ENCODE measurements around the gene R3HDM4. TPM values are rescaled to one million over a fixed set of nuclear protein-coding genes. Genes with fewer than 3 reads are reported as not detected.

R3HDM4 gene
- total and polyA plus RNA-seq, 2 donors from 2014 or later: 47.4 to 71.4 TPM

- FAIRE-seq (no peak), DNase-seq (peak in 2 of 5 donors; percentile 73 to 75)
- peak overlapping the region; percentile 32 to 60 for H3K27ac ChIP-seq (ENCODE audit: low read depth in 2 of 2, low read length in 2 of 2)
- no peaks in the 10 kb centered on the region for H3K36me3 ChIP-seq (ENCODE audit: control insufficient read depth in 2 of 3, insufficient read depth in 3 of 3, low read length in 3 of 3)
- no peaks in the 10 kb centered on the region for H3K27me3 ChIP-seq (ENCODE audit: control insufficient read depth, insufficient read depth, low read length)
- H3K9ac ChIP-seq (ENCODE audit: low read length in 3 of 3): peak overlapping the region in 1 of 3 donors; percentile 26
- intact Hi-C loops (cut with DNase I): loop anchor here (5.0 kb wide), 1 partner anchor 54 kb away; the partner anchor contains the start of gene WDR18
- no peak overlapping the region for H3K4me3 ChIP-seq (ENCODE audit: low read length in 3 of 3)
- peaks cover 0 to 10% (median 0%) of the 10 kb centered on the region in 3 donors for H3K4me1 ChIP-seq (ENCODE audit: control insufficient read depth in 2 of 3, insufficient read depth in 2 of 3, low read depth in 1 of 3, low read length in 3 of 3)
- TF ChIP-seq CTCF (IDR thresholded peaks at IDR 0.05; ENCODE audit: borderline replicate concordance, extremely low read depth, insufficient read depth): no peak
- H3K9me3 ChIP-seq (ENCODE audit: control insufficient read depth in 2 of 3, insufficient read depth in 1 of 3, low read length in 3 of 3): no peaks in the 10 kb centered on the region
These were observed 14.9 kb upstream of the R3HDM4 start for GRCh38 chr19:927780-928401.

- H3K36me3 ChIP-seq (ENCODE audit: control insufficient read depth in 2 of 3, insufficient read depth in 3 of 3, low read length in 3 of 3): no peaks in the 10 kb centered on the region
- no peaks in the 10 kb centered on the region for H3K27me3 ChIP-seq (ENCODE audit: control insufficient read depth, insufficient read depth, low read length)
- H3K9me3 ChIP-seq (ENCODE audit: control insufficient read depth in 2 of 3, insufficient read depth in 1 of 3, low read length in 3 of 3): no peaks in the 10 kb centered on the region
- peak overlapping the region in 1 of 3 donors; percentile 40 for H3K9ac ChIP-seq (ENCODE audit: low read length in 3 of 3)
- H3K4me1 ChIP-seq (ENCODE audit: control insufficient read depth in 2 of 3, insufficient read depth in 2 of 3, low read depth in 1 of 3, low read length in 3 of 3): peaks cover 0 to 10% (median 0%) of the 10 kb centered on the region in 3 donors
- FAIRE-seq (no peak), DNase-seq (peak in 4 of 5 donors; percentile 64 to 90 (median 80))
- H3K4me3 ChIP-seq (ENCODE audit: low read length in 3 of 3): peak overlapping the region in 2 of 3 donors; percentile 16 to 78
- intact Hi-C loops (cut with DNase I): loop anchor here (5.0 kb wide), 1 partner anchor 55 kb away; the partner anchor contains the start of gene WDR18
- no peak for TF ChIP-seq CTCF (IDR thresholded peaks at IDR 0.05; ENCODE audit: borderline replicate concordance, extremely low read depth, insufficient read depth)
- H3K27ac ChIP-seq (ENCODE audit: low read depth in 2 of 2, low read length in 2 of 2): peak overlapping the region; percentile 60 to 67
These were observed 14.3 kb upstream of the R3HDM4 start for GRCh38 chr19:927351-927779.

- no peaks in the 10 kb centered on the region for H3K9me3 ChIP-seq (ENCODE audit: control insufficient read depth in 2 of 3, insufficient read depth in 1 of 3, low read length in 3 of 3)
- H3K36me3 ChIP-seq (ENCODE audit: control insufficient read depth in 2 of 3, insufficient read depth in 3 of 3, low read length in 3 of 3): no peaks in the 10 kb centered on the region
- H3K27ac ChIP-seq (ENCODE audit: low read depth in 2 of 2, low read length in 2 of 2): peak overlapping the region; percentile 67 to 84
- DNase-seq: peak; percentile 58 to 91 (median 76)
- H3K9ac ChIP-seq (ENCODE audit: low read length in 3 of 3): peak overlapping the region; percentile 15 to 82 (median 77)
- TF ChIP-seq CTCF (IDR thresholded peaks at IDR 0.05; ENCODE audit: borderline replicate concordance, extremely low read depth, insufficient read depth): no peak
- intact Hi-C loops (cut with DNase I): loop anchor here (5.0 kb wide), 1 partner anchor 56 kb away; the partner anchor contains the start of gene WDR18
- peaks cover 0 to 5% (median 0%) of the 10 kb centered on the region in 3 donors for H3K4me1 ChIP-seq (ENCODE audit: control insufficient read depth in 2 of 3, insufficient read depth in 2 of 3, low read depth in 1 of 3, low read length in 3 of 3)
- peak overlapping the region; percentile 41 to 78 (median 64) for H3K4me3 ChIP-seq (ENCODE audit: low read length in 3 of 3)
- H3K27me3 ChIP-seq (ENCODE audit: control insufficient read depth, insufficient read depth, low read length): no peaks in the 10 kb centered on the region
- FAIRE-seq: no peak
These were observed 13.8 kb upstream of the R3HDM4 start for GRCh38 chr19:926589-927350.
